HG02571 (cell line): Measurements from ENCODE around the gene PSMC5.
"Not testable (repeated sequence)": the region's sequence is repeated elsewhere in the genome, so short reads cannot be mapped to it uniquely, and the experiment has no call there.

Experiments used
- ATAC-seq: cut with Tn5 transposase; IDR thresholded peaks from one replicate; pipeline ENCODE4 v1.9.1; 2021; ENCODE audit warnings: mild to moderate bottlenecking, moderate library complexity; ENCODE audit not compliant: unreplicated experiment

The PSMC5 gene

DNA sequence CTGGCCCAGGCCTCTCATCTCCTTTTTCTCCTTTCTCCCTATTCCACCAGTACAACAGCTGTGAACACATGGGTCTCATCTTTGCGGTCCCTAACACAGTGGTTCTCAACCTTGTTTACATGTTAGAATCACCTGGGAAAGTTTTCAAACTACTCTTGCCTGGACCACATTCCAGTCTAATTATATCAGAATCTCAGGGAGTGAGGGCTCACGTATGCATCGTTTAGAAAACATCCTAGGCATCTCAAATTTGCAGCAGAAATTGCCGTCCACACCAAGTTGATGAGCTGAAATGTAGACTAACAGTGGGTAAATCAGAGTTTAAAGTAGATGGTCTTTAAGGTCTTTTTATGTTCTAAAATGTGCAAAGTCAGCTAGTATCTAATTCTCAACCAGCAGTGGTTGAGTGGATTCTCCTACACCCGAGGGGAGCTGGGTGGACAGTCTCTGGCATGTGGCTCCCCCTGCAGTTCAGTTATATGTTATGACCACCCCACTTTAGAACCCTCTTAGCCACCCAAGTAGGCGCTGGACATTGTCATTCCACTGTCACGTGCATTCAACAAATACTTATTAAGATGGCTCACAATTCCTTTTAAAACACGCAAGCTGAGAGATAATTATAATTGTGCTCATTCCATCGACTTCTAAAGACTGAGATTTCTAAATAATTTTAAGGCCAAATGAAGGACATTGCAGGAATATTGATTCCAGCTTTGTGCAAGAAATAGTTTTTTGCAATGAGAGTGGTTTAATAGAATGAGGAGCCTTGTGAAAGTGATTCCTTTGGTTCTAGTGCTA lies 42.5 kb downstream of the PSMC5 start:
- ATAC-seq: not testable (repeated sequence)

DNA sequence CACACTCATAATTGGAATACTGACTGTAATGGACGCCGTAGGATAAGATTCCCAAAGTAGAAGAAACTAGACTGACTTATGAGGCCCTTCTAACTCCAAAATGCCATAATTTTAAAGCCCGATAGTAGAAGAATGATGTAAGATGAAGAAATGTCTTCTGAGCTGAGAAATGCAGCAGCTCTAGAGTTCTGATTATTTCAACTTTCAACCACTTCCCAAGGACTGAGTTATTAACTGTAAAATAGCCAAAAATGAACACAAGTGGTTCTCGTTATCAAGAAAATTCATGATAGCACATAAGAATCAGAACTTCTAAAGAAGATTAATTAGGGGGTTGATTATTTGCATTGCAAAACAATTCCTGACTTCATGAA lies 43.0 kb downstream of the PSMC5 start:
- not testable (repeated sequence) for ATAC-seq

DNA sequence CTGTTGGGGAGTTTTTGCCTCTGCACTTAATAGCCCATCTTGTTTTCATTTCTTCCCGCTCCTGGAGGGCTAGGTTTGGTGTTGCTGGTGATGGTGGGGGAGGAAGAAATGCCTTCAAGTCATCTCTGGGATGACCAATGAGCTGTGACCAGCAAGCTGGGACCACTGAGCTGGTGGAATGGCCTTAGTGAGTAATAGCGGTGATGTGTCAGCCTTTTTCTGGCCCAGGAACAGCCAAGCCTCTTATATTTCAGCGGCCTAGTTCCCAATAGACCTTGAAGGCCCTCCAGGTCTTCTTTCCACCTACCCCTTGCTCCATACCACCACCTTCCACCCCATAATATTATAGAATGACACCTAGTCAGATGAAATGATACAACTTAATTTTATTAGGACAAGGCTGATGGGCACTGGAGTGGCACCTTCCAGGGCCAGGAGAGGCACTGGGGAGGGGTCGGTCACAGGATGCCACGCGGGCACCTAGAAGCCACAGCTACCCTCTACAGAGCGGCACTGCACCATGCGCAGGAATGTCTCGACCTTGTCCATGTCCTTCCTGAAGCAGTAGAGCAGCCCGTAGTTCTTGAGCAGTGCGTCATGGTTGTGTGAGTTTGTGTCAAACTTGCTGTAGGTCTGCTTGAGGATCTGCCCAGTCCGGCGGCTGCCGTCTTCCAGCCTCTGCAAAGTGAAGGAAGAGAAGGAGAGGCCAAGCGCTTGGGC lies 44.6 kb downstream of the PSMC5 start:
- not testable (repeated sequence) for ATAC-seq

DNA sequence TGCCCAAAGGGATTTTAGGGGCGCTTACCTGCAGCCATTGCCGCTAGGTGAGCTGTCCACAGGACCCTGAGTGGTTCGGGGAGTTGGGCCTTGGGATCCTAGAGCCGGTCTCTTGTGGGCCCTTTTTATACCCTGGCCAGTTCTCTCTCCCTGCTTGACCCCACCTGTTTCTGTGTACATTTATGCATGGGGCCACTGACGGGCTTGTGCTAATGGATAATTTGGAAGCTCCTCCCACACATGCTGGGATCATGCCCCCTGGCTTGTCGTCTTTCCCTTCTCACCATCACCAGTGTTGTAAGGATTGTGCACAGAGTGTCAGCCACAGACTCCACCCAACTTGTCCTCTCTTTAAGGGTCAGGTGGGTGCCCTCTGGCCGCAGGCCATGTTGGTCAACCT lies 46.3 kb downstream of the PSMC5 start, which contains the start of gene CSH2:
Gene CSH2, minus strand, starts transcription at position 101 of the 400 bp plus-strand sequence. Its CDS starts 63 bp downstream, at position 38.
- ATAC-seq: not testable (repeated sequence)

DNA sequence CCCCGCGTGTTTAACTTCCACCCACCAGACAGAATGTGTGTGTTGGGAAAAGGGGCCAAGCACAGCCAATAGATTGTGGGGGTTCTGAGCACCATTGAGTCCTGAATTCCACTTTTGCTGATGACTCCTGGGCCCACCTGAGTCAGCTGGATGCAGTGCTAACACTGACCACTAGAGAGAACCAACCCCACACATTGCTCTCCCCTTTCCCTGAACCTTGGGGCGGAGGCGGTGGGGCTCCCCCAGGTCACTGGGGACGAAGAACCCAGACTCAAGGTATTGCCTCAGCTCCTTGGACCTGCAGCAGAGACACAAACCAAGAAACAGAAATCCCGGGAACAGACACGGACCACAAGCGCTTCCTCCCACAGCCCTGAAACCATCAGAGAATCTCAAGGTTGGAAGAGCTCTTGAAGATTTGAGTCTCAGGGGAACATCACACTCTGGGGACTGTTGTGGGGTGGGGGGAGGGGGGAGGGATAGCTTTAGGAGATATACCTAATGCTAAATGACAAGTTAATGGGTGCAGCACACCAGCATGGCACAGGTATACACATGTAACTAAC lies 46.9 kb downstream of the PSMC5 start:
- ATAC-seq: not testable (repeated sequence)

DNA sequence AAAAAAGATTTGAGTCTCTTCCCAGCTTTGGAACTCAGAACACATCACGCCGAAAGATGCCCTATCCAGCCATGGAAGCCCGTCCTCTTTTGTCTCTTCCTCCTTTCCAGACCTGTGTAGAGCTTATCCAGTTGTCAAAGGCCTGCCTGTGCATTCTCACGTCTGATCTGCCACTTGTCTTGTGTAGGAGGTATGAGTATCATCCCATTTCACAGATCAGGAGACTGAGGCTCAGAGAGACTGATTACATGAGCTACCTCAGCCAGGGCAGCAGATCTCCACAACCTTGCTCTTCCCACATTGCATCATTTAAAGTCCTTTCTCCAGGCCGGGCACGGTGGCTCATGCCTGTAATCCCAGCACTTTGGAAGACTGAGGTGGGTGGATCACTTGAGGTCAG lies 47.5 kb downstream of the PSMC5 start:
- not testable (repeated sequence) for ATAC-seq

DNA sequence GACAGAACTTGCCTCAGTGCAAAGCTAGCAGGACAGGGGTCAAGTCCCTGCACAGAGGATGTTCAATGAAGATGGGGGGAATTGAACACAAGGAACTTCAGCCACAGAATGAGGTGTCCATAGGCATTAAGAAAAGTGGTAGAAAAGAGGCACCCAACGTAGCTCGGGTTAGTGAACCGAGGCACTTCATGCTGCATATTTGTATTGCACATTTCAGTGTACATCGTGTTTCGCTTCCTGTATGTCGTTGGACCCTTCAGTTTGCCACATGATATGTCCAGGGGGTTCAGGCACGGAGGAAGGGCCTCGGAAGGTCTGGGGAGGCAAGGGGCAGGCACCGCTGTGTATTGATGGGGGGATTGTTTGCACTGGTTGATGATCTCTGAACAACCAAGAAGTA lies 51.2 kb downstream of the PSMC5 start:
- ATAC-seq: not testable (repeated sequence)

DNA sequence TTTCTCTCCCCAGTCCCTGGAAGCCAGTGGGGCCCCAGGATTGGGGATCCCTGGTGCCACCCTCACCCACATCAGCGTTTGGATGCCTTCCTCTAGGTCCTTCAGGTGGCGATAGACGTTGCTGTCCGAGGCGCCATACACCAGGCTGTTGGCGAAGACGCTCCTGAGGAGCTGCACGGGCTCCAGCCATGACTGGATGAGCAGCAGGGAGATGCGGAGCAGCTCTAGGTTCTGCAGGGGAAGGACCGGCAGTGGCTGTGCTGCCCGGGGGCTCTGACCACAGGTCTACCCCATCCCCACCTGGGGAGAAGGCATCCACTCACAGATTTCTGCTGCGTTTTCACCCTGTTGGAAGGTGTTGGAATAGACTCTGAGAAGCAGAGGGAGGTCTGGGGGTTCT lies 53.5 kb downstream of the PSMC5 start:
- ATAC-seq: no peak

DNA sequence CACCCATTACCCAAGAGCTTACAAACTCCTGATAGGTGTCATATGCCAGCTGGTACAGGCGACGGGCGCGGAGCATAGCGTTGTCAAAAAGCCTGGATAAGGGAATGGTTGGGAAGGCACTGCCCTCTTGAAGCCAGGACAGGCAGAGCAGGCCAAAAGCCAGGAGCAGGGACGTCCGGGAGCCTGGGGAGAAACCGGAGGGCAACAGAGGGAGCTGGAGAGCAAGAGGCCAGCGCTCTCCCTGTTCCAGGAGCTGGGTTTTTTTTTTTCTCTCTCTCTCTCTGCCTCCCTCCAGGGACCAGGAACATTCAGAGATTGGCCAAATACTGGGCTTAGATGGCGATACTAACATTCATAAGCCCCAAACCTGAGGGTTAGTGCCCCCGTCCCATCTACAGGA lies 54.1 kb downstream of the PSMC5 start:
- ATAC-seq: not testable (repeated sequence)
